Measurements from ENCODE around the gene SORBS2. TPM values are rescaled to one million over a fixed set of nuclear protein-coding genes. Genes with fewer than 3 reads are reported as not detected.

The SORBS2 gene
- total RNA-seq, 2 experiments from 2014 or later, result not detected

- intact Hi-C loops (cut with DNase I, micrococcal nuclease), result no loop called here
- Mint-ChIP-seq H3K27ac (no peak overlapping the region), H3K4me1 (ENCODE audit: low read depth) (no peaks in the 10 kb centered on the region), H3K4me3 (no peak overlapping the region), H3K27me3 (peaks cover 25% of the 10 kb centered on the region), H3K36me3 (ENCODE audit: low read depth) (no peaks in the 10 kb centered on the region), H3K9me3 (no peaks in the 10 kb centered on the region)
- ATAC-seq (ENCODE audit: poor library complexity) (no peak), DNase-seq (no peak)
- no peak for TF ChIP-seq CTCF (IDR thresholded peaks at IDR 0.05)
- Histone ChIP-seq H3K9me3 (ENCODE audit: control insufficient read depth in 1 of 2, insufficient read depth in 1 of 2, low read length in 2 of 2) (no peaks in the 10 kb centered on the region), H3K27me3 (ENCODE audit: control insufficient read depth in 1 of 2, insufficient read depth in 2 of 2, low read length in 2 of 2) (no peaks in the 10 kb centered on the region), H3K4me1 (ENCODE audit: insufficient read depth, low read length) (no peaks in the 10 kb centered on the region), H3K36me3 (ENCODE audit: insufficient read depth, low read length) (no peaks in the 10 kb centered on the region), H3K4me3 (ENCODE audit: low read length) (no peak overlapping the region), H3K27ac (ENCODE audit: low read depth in 1 of 2, low read length in 2 of 2) (no peak overlapping the region)
- CTCF ChIA-PET, result no interaction called here
- POLR2A ChIA-PET, result no interaction called here
Measured at GRCh38 chr4:185752872-185753271, 59.1 kb downstream of the SORBS2 start.

- no peaks in the 10 kb centered on the region for H3K27me3 ChIP-seq (ENCODE audit: control insufficient read depth in 1 of 2, insufficient read depth in 2 of 2, low read length in 2 of 2)
- no peak overlapping the region for H3K27ac ChIP-seq (ENCODE audit: low read depth in 1 of 2, low read length in 2 of 2)
- no peak overlapping the region for H3K4me3 ChIP-seq (ENCODE audit: low read length)
- DNase-seq (no peak), ATAC-seq (ENCODE audit: poor library complexity) (no peak)
- ChIA-PET CTCF (no interaction called here), POLR2A (no interaction called here)
- no peaks in the 10 kb centered on the region for H3K4me1 ChIP-seq (ENCODE audit: insufficient read depth, low read length)
- intact Hi-C loops (cut with DNase I, micrococcal nuclease), result no loop called here
- no peak overlapping the region for H3K27ac Mint-ChIP-seq
- H3K36me3 ChIP-seq (ENCODE audit: insufficient read depth, low read length), result no peaks in the 10 kb centered on the region
- H3K36me3 Mint-ChIP-seq (ENCODE audit: low read depth), result no peaks in the 10 kb centered on the region
- H3K4me3 Mint-ChIP-seq, result no peak overlapping the region
- no peaks in the 10 kb centered on the region for H3K4me1 Mint-ChIP-seq (ENCODE audit: low read depth)
- H3K27me3 Mint-ChIP-seq, result peaks cover 35% of the 10 kb centered on the region
- H3K9me3 ChIP-seq (ENCODE audit: control insufficient read depth in 1 of 2, insufficient read depth in 1 of 2, low read length in 2 of 2), result peaks cover 0 to 6% of the 10 kb centered on the region in 2 experiments
- TF ChIP-seq CTCF (IDR thresholded peaks at IDR 0.05), result no peak
- H3K9me3 Mint-ChIP-seq, result no peaks in the 10 kb centered on the region
Measured at GRCh38 chr4:185749858-185750257, 62.1 kb downstream of the SORBS2 start.

- H3K36me3 ChIP-seq (ENCODE audit: insufficient read depth, low read length), result no peaks in the 10 kb centered on the region
- H3K4me1 ChIP-seq (ENCODE audit: insufficient read depth, low read length), result no peaks in the 10 kb centered on the region
- TF ChIP-seq CTCF (IDR thresholded peaks at IDR 0.05), result no peak
- no peaks in the 10 kb centered on the region for H3K27me3 ChIP-seq (ENCODE audit: control insufficient read depth in 1 of 2, insufficient read depth in 2 of 2, low read length in 2 of 2)
- H3K27ac ChIP-seq (ENCODE audit: low read depth in 1 of 2, low read length in 2 of 2), result no peak overlapping the region
- Mint-ChIP-seq H3K4me3 (no peak overlapping the region), H3K9me3 (no peaks in the 10 kb centered on the region), H3K36me3 (ENCODE audit: low read depth) (no peaks in the 10 kb centered on the region), H3K27ac (no peak overlapping the region), H3K27me3 (peaks cover 35% of the 10 kb centered on the region), H3K4me1 (ENCODE audit: low read depth) (no peaks in the 10 kb centered on the region)
- no peak overlapping the region for H3K4me3 ChIP-seq (ENCODE audit: low read length)
- intact Hi-C loops (cut with DNase I, micrococcal nuclease), result no loop called here
- CTCF ChIA-PET, result no interaction called here
- ATAC-seq (ENCODE audit: poor library complexity) (no peak), DNase-seq (no peak)
- POLR2A ChIA-PET, result no interaction called here
- peaks cover 0 to 6% of the 10 kb centered on the region in 2 experiments for H3K9me3 ChIP-seq (ENCODE audit: control insufficient read depth in 1 of 2, insufficient read depth in 1 of 2, low read length in 2 of 2)
Measured at GRCh38 chr4:185748901-185749390, 63.0 kb downstream of the SORBS2 start.
